Neuron (in vitro differentiated cells): ENCODE measurements around the gene ZDHHC1.

Source experiments
- H2AFZ ChIP-seq: one replicate; pipeline ENCODE4 v1.6.1; 2013; ENCODE audit warnings: low read depth, mild to moderate bottlenecking, inconsistent platforms, low read length, moderate library complexity
- H3K27me3 ChIP-seq: one replicate; pipeline ENCODE4 v1.6.1; 2013; ENCODE audit warnings: low read length; ENCODE audit not compliant: insufficient read depth
- H3K36me3 ChIP-seq: one replicate; pipeline ENCODE4 v1.6.1; 2013; ENCODE audit warnings: low read length; ENCODE audit not compliant: insufficient read depth
- H3K4me1 ChIP-seq: one replicate; pipeline ENCODE4 v1.6.1; 2013; ENCODE audit warnings: low read length; ENCODE audit not compliant: insufficient read depth
- H3K4me3 ChIP-seq: 2 replicates; pipeline ENCODE4 v1.5.1; 2013; ENCODE audit warnings: mild to moderate bottlenecking, low read length, moderate library complexity
- H3K9me3 ChIP-seq: one replicate; pipeline ENCODE4 v1.6.1; 2013; ENCODE audit warnings: low read length

Gene ZDHHC1

DNA sequence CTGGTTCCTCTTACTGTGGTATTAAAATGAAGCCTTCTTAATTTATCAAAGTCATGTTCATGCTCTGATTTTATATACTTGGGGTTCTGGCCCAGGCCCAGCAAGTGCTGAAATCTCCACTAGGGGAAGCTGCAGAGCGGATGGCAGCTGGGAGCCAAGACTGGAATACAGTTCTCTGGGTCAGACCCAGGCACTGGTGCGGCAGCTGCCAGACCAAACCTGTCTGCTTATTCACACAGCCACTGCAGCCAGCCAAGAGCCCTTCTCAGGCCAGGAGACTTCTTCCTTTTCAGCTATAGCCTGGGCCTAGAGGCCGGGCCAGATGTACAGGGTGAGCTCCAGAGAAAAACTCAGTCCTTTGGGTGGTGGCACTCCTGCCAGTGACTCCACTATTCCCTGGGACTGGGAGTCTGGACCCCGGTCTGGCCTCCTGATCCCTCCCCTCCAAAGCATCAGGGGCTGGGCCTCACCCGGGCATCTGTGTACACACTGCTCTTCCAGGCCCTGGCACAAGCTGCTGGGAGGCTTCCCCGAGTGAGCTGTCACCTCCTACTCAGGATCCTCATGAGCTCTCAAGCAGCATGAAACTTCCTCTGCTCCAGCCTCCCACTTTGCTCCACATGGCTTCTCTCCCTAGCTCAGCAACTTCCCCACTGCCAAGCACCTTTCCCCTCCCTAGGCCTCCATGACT lies 40.3 kb upstream of the ZDHHC1 start:
- Histone ChIP-seq H3K36me3 (peaks cover 18% of the 10 kb centered on the region), H3K4me1 (peaks cover 11% of the 10 kb centered on the region), H3K27me3 (no peaks in the 10 kb centered on the region)

DNA sequence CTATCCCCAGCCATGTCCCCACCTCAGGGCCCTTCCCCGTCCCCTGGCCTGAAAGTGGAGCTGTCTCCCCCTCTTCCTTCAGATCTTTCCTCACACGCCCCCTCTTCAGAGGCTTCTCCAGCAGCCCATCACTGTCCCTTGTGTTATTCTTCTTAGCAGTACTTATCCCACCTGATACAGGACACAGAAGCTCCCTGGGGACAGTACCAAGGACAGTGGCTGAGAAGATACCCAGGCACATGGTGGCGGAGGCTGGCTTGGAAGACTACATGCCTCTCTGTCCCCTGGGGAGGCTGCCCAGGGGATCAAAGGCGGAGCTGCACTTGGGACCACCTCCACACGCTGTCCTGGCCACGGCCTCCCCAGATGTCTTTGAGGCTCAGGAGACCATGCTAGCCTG lies 38.6 kb upstream of the ZDHHC1 start:
- H3K4me1 ChIP-seq: peaks cover 11% of the 10 kb centered on the region
- no peak overlapping the region for H3K4me3 ChIP-seq
- no peaks in the 10 kb centered on the region for H3K27me3 ChIP-seq
- peaks cover 19% of the 10 kb centered on the region for H3K36me3 ChIP-seq
- no peak overlapping the region for H2AFZ ChIP-seq
- H3K9me3 ChIP-seq: no peaks in the 10 kb centered on the region

More for the DNA sequence above, 40.3 kb upstream of the ZDHHC1 start:
- no peaks in the 10 kb centered on the region for H3K9me3 ChIP-seq
- H3K4me3 ChIP-seq: no peak overlapping the region
- H2AFZ ChIP-seq: no peak overlapping the region

DNA sequence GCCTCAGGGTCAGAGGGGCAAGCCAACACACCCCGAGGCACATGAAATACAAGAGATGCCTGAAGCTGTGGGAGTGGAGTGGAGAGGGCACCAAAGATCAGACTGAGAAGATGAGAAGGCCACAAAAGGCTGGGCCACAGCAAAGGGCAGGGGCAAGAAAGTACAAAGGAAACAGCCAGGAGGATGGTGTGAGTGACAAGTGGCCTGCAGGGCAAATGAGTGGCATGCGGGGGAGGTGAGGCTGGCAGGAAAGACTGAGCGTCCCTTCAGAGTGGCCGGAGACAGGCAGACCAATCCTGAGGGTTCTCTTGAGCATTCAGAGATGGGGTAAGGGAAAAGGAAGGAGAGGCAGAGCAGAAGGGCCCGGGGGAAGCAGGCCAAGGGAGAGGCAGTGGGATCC lies 37.8 kb upstream of the ZDHHC1 start:
- H3K36me3 ChIP-seq: peaks cover 24% of the 10 kb centered on the region
- H3K27me3 ChIP-seq: no peaks in the 10 kb centered on the region
- H3K9me3 ChIP-seq: no peaks in the 10 kb centered on the region
- no peak overlapping the region for H3K4me3 ChIP-seq
- no peak overlapping the region for H2AFZ ChIP-seq
- peaks cover 11% of the 10 kb centered on the region for H3K4me1 ChIP-seq

- Histone ChIP-seq H3K9me3 (no peaks in the 10 kb centered on the region), H3K4me3 (no peak overlapping the region), H3K4me1 (peaks cover 11% of the 10 kb centered on the region), H3K36me3 (peaks cover 28% of the 10 kb centered on the region), H2AFZ (no peak overlapping the region), H3K27me3 (no peaks in the 10 kb centered on the region)
These were observed 35.6 kb upstream of the ZDHHC1 start for GRCh38 chr16:67451704-67452435.

GRCh38 chr16:67451061-67451703 lies 34.9 kb upstream of the ZDHHC1 start:
- Histone ChIP-seq H3K4me1 (peaks cover 11% of the 10 kb centered on the region), H3K27me3 (no peaks in the 10 kb centered on the region), H2AFZ (no peak overlapping the region), H3K36me3 (peaks cover 30% of the 10 kb centered on the region), H3K4me3 (no peak overlapping the region), H3K9me3 (no peaks in the 10 kb centered on the region)

DNA sequence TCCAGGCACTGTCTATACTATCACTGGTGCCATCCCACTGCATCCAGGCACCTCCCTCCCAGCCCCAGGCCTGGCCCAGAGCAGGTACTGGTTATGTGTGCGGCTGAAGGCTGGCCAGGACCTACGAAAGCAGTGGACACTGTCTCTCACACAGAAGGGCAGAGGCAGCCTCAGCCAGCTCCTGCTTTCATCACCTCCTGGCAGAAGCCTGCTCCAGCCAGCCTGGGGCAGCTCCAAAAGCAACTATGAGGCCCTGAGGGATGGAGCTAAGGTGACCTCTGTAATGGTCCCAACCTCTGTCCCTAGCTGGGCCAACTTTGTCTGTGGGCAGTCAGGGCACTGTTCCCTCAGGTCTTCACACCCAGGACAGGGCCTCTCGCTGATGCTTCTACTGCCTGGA lies 33.5 kb upstream of the ZDHHC1 start:
- Histone ChIP-seq H2AFZ (no peak overlapping the region), H3K9me3 (no peaks in the 10 kb centered on the region), H3K4me1 (peaks cover 11% of the 10 kb centered on the region), H3K27me3 (no peaks in the 10 kb centered on the region), H3K4me3 (no peak overlapping the region), H3K36me3 (peaks cover 30% of the 10 kb centered on the region)

GRCh38 chr16:67449336-67449735 lies 33.1 kb upstream of the ZDHHC1 start:
- Histone ChIP-seq H2AFZ (no peak overlapping the region), H3K4me1 (peaks cover 7% of the 10 kb centered on the region), H3K36me3 (peaks cover 34% of the 10 kb centered on the region), H3K4me3 (no peak overlapping the region), H3K9me3 (no peaks in the 10 kb centered on the region), H3K27me3 (no peaks in the 10 kb centered on the region)

DNA sequence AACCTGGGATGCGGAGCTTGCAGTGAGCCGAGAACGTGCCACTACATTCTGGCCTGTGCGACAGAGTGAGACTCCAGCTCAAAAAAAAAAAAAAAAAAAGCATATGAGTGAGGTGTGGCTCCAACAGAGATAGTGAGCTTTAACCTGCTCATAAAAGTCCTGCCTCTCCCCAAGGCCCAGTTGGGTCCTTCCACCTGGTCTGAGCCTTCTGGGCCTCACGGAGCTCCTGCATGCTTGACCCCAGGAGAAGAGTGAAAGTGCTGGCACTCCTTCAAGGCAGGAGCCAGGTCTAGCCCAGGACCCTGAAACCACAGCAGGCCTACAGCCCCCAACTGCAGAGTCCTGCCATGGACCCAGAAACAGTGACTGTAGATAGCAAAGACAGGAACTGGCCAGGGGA lies 32.3 kb upstream of the ZDHHC1 start:
- H3K27me3 ChIP-seq: no peaks in the 10 kb centered on the region
- H3K4me1 ChIP-seq: no peaks in the 10 kb centered on the region
- H3K9me3 ChIP-seq: no peaks in the 10 kb centered on the region
- H3K4me3 ChIP-seq: no peak overlapping the region
- H2AFZ ChIP-seq: no peak overlapping the region
- H3K36me3 ChIP-seq: peaks cover 35% of the 10 kb centered on the region

DNA sequence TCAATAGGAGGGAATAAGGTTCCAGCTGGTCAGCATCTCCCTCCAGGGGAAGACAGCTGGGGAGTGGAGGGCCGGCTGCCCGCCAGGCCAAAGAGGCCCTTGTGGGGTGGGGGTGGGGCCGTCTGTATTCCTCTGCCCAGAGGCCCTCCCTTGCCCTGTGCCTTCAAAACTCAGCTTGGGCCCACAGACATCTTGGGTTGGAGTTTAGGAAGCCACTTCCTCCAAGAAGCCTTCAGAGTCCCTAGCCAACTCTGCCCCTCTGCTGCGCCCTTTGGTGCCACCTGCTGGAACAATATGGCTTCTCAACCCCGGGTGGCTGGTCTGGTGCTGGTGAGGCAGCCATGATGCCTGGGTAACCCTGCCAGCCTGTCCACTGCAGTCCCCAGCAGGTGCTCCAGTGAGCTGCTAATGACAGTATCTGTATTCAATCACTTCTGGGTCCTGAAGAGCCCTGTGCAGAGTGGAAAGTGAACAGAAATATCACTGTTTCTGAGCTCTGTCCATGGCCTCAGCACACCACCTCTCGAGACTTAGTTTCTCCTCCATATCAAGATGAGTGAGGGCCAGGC lies 31.3 kb upstream of the ZDHHC1 start:
- Histone ChIP-seq H3K9me3 (no peaks in the 10 kb centered on the region), H3K27me3 (no peaks in the 10 kb centered on the region), H2AFZ (no peak overlapping the region), H3K4me1 (no peaks in the 10 kb centered on the region), H3K36me3 (peaks cover 34% of the 10 kb centered on the region), H3K4me3 (no peak overlapping the region)

- H2AFZ ChIP-seq: no peak overlapping the region
- no peak overlapping the region for H3K4me3 ChIP-seq
- no peaks in the 10 kb centered on the region for H3K27me3 ChIP-seq
- H3K9me3 ChIP-seq: no peaks in the 10 kb centered on the region
- no peaks in the 10 kb centered on the region for H3K4me1 ChIP-seq
- H3K36me3 ChIP-seq: peaks cover 36% of the 10 kb centered on the region
These were observed 30.8 kb upstream of the ZDHHC1 start for GRCh38 chr16:67446968-67447507.

GRCh38 chr16:67445913-67446907 lies 29.9 kb upstream of the ZDHHC1 start:
- no peak overlapping the region for H3K4me3 ChIP-seq
- no peaks in the 10 kb centered on the region for H3K9me3 ChIP-seq
- no peaks in the 10 kb centered on the region for H3K27me3 ChIP-seq
- no peak overlapping the region for H2AFZ ChIP-seq
- no peaks in the 10 kb centered on the region for H3K4me1 ChIP-seq
- H3K36me3 ChIP-seq: peaks cover 32% of the 10 kb centered on the region

DNA sequence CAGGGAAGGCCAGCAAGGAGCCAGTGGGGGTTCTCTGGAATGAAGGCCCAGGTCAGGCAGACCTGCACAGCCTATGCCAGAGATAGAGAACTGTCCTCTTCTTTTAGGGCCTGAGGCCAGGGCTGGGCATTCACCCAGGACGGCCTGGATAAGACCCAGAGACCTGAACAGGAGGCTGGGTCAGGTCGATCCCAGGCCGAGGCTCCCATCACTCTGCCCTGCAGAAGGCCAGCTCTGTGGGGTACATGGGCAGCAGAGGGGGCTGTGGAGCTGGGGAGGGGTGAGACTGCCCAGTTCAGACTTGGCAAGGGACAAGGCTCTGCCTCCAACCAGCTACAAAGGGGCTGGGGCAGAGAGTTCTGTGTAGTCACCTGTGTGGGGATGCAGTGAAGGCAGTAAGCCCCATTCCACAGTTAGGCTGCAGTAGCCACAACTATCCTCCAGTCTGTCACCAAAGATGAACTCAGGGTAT lies 29.2 kb upstream of the ZDHHC1 start:
- Histone ChIP-seq H3K4me1 (no peaks in the 10 kb centered on the region), H3K36me3 (peaks cover 30% of the 10 kb centered on the region), H3K4me3 (no peak overlapping the region), H3K9me3 (no peaks in the 10 kb centered on the region), H2AFZ (no peak overlapping the region), H3K27me3 (no peaks in the 10 kb centered on the region)
